CD14-positive monocyte (primary cell): Measurements from ENCODE around the gene ADAMTS10. TPM values are rescaled to one million over a fixed set of nuclear protein-coding genes. Genes with fewer than 3 reads are reported as not detected.

ENCODE experiments used
- DNase-seq, 3 donors: peaks; one replicate each; pipeline ENCODE4 v3.0.0-alpha.2; 2011 to 2022
- H2AFZ ChIP-seq: 2 replicates; pipeline ENCODE4 v1.6.0; 2012; ENCODE audit warnings: mild to moderate bottlenecking, low read depth, low read length, inconsistent platforms; ENCODE audit not compliant: insufficient read depth, poor library complexity, severe bottlenecking
- H3K27ac ChIP-seq, 2 donors: 1 replicate in 1 of 2; 2 replicates in 1 of 2; pipeline ENCODE4 v1.5.1; 2012 to 2013; ENCODE audit warnings: low read length in 2 of 2, control low read depth in 1 of 2, inconsistent platforms in 1 of 2, low read depth in 1 of 2, mild to moderate bottlenecking in 1 of 2
- H3K27me3 ChIP-seq, 2 donors: one replicate each; pipeline versions ENCODE4 v1.6.0 to v1.6.1; 2011 to 2013; ENCODE audit warnings: low read length in 2 of 2; ENCODE audit not compliant: control insufficient read depth in 2 of 2, insufficient read depth in 2 of 2
- H3K36me3 ChIP-seq, 2 donors: replicated peaks in 1 of 2; 1 replicate in 1 of 2; 2 replicates in 1 of 2; pipeline versions ENCODE4 v1.5.1 to v1.6.1; 2012 to 2013; ENCODE audit warnings: low read length in 2 of 2, control low read depth in 1 of 2, inconsistent platforms in 1 of 2, mild to moderate bottlenecking in 1 of 2; ENCODE audit not compliant: insufficient read depth in 2 of 2, control insufficient read depth in 1 of 2
- H3K4me1 ChIP-seq, 2 donors: 1 replicate in 1 of 2; 2 replicates in 1 of 2; pipeline versions ENCODE4 v1.5.1 to v1.6.1; 2012 to 2013; ENCODE audit warnings: low read length in 2 of 2, control low read depth in 1 of 2, inconsistent platforms in 1 of 2, mild to moderate bottlenecking in 1 of 2, moderate library complexity in 1 of 2; ENCODE audit not compliant: insufficient read depth in 2 of 2, control insufficient read depth in 1 of 2
- H3K4me2 ChIP-seq: replicated peaks from 2 replicates; pipeline ENCODE3; 2012; ENCODE audit warnings: low read length, moderate library complexity, mild to moderate bottlenecking; ENCODE audit not compliant: poor library complexity, severe bottlenecking; ENCODE audit errors: extremely low read depth
- H3K4me3 ChIP-seq, 3 experiments: fragments of 200-600 bp in 1 of 3; sonication (generic) in 1 of 3; replicated peaks in 1 of 3; 1 replicate in 2 of 3; 2 replicates in 1 of 3; pipeline ENCODE4 v1.5.1; 2011 to 2013; ENCODE audit warnings: low read length in 3 of 3, mild to moderate bottlenecking in 3 of 3, control low read depth in 2 of 3, low read depth in 2 of 3, inconsistent platforms in 1 of 3, moderate library complexity in 1 of 3
- H3K79me2 ChIP-seq: 2 replicates; pipeline ENCODE4 v1.6.0; 2012; ENCODE audit warnings: mild to moderate bottlenecking, control low read depth, inconsistent platforms, low read length, moderate library complexity; ENCODE audit not compliant: insufficient read depth
- H3K9ac ChIP-seq: 2 replicates; pipeline ENCODE4 v1.6.0; 2017; ENCODE audit warnings: low read length, mild to moderate bottlenecking; ENCODE audit not compliant: insufficient read depth, poor library complexity, severe bottlenecking
- H3K9me3 ChIP-seq, 2 donors: replicated peaks in 1 of 2; 1 replicate in 1 of 2; 2 replicates in 1 of 2; pipeline versions ENCODE4 v1.5.1 to v1.6.1; 2012 to 2013; ENCODE audit warnings: low read length in 2 of 2, control low read depth in 1 of 2; ENCODE audit not compliant: control insufficient read depth in 1 of 2, insufficient read depth in 1 of 2
- H4K20me1 ChIP-seq: 2 replicates; pipeline ENCODE4 v1.6.0; 2012; ENCODE audit warnings: mild to moderate bottlenecking, low read length, control low read depth, moderate library complexity; ENCODE audit not compliant: insufficient read depth
- H3K27ac Mint-ChIP-seq, 7 donors: one replicate each; pipeline ENCODE4 v1.8.0; 2020; ENCODE audit warnings: mild to moderate bottlenecking in 7 of 7, mixed read lengths in 7 of 7, moderate library complexity in 6 of 7, inconsistent platforms in 2 of 7
- H3K27me3 Mint-ChIP-seq, 3 donors: one replicate each; pipeline ENCODE4 v1.8.0; 2021 to 2022; ENCODE audit warnings: low read depth in 3 of 3, mild to moderate bottlenecking in 3 of 3, mixed read lengths in 3 of 3, moderate library complexity in 3 of 3, inconsistent platforms in 1 of 3
- H3K36me3 Mint-ChIP-seq, 2 donors: one replicate each; pipeline ENCODE4 v1.8.0; 2020; ENCODE audit warnings: mixed read lengths in 2 of 2, inconsistent platforms in 1 of 2, mild to moderate bottlenecking in 1 of 2
- H3K4me1 Mint-ChIP-seq: one replicate; pipeline ENCODE4 v1.8.0; 2020; ENCODE audit warnings: mild to moderate bottlenecking, mixed read lengths
- H3K4me3 Mint-ChIP-seq, 2 donors: one replicate each; pipeline ENCODE4 v1.8.0; 2020; ENCODE audit warnings: mild to moderate bottlenecking in 2 of 2, mixed read lengths in 2 of 2, moderate library complexity in 1 of 2
- H3K9me3 Mint-ChIP-seq, 7 donors: one replicate each; pipeline ENCODE4 v1.8.0; 2020 to 2022; ENCODE audit warnings: mixed read lengths in 7 of 7, mild to moderate bottlenecking in 6 of 7, moderate library complexity in 6 of 7, inconsistent platforms in 2 of 7
- CTCF ChIP-seq: fragments of 200-600 bp; IDR thresholded peaks from one replicate; pipeline ENCODE4 v1.8.0; 2022; ENCODE audit warnings: antibody characterized with exemption, mild to moderate bottlenecking
- WGBS: methylation state at CpG from one replicate; pipeline ENCODE4 v1.1.5; 2013; ENCODE audit warnings: missing lambda C conversion rate; ENCODE audit not compliant: insufficient coverage; 5-methylcytosine and 5-hydroxymethylcytosine counted together
- intact Hi-C, 2 donors: fragments of 100-400 bp; cut with micrococcal nuclease; formaldehyde crosslinking; loops; one replicate each; pipeline versions ENCODE4 v1.15.0 to v1.15.1; 2023
- polyA plus RNA-seq, 3 donors: library from polyadenylated mRNA; depleted of rRNA in 1 of 3; unstranded in 2 of 3; stranded (reverse) in 1 of 3; fragments of 300-500 nt in 2 of 3; fragments of >200 nt in 1 of 3; fragmentation: Illumina TruSeq in 2 of 3; gene quantifications; 1 replicate in 2 of 3; 2 replicates in 1 of 3; pipeline ENCODE4 v1.2.3, GENCODE V29; 2012 to 2021

ADAMTS10 gene
- polyA plus RNA-seq, 3 donors, result 2.3 TPM; not detected in 2

DNA sequence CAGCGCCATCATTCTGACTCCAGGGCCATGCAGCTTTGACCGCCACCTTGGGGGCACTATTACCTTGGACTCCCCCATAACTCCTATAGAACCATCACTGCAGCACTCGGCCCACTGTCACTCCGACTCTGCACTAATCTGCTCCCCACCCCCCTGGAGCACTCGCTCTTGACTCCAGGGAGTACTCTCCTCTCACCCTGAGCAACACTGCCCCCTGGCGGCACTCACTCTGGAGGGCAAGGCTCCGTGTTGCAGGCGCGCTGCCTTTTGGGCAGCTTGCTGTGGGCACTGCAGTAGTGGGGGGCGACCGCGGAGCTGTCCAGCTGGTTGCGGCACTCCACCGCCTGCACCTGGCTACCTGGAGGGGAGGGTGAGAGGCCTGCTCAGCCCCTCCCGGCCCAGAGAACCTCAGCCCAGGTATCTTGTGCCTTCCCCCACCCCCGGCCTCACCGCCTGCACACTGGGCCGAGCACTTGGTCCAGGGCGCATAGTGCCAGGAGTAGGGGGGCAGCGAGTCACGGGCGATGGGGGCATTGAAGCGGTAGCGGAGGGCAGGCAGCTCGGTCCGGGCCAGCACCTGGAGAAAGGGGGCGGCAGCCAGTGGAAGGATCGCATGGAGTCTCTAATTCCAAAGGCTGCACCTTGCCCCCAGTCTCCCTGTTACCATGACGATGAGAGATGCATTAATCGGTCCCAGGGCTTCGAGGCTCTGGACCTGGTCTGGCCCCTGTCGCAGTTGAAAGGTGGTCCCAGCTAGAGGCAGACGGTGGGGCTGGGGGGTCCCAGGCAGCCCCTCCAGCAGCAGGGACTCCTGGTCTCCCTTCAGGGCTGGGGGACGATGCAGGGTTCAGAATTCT lies 24.4 kb downstream of the ADAMTS10 start:
- Histone ChIP-seq H3K4me3 (no peak overlapping the region), H3K9me3 (no peaks in the 10 kb centered on the region), H3K4me1 (peaks cover 0 to under 1% of the 10 kb centered on the region in 2 donors), H3K79me2 (no peaks in the 10 kb centered on the region), H3K4me2 (no peak overlapping the region), H3K27ac (no peak overlapping the region), H2AFZ (no peak overlapping the region), H3K36me3 (no peaks in the 10 kb centered on the region), H4K20me1 (no peaks in the 10 kb centered on the region), H3K9ac (no peak overlapping the region), H3K27me3 (peaks cover 0 to 3% of the 10 kb centered on the region in 2 donors)
- peaks cover 0 to 1% (median 0%) of the 10 kb centered on the region in 7 donors for H3K9me3 Mint-ChIP-seq
- H3K36me3 Mint-ChIP-seq, result no peaks in the 10 kb centered on the region
- intact Hi-C loops, result loop anchor here in 1 of 2 donors (10.0 kb wide), 2 partner anchors 249 to 489 kb away; partner anchors contain the start of genes MBD3L1 and ZNF558
- DNase-seq, result peak in 1 of 3 donors; percentile 45
- H3K4me3 Mint-ChIP-seq, result no peak overlapping the region
- H3K27me3 Mint-ChIP-seq, result peaks cover 9 to 11% (median 11%) of the 10 kb centered on the region in 3 donors
- no peak overlapping the region for H3K27ac Mint-ChIP-seq
- TF ChIP-seq CTCF, result peak; percentile 68
- H3K4me1 Mint-ChIP-seq, result no peaks in the 10 kb centered on the region
- 92% methylated on average over 27 of the region's 34 CpGs for WGBS

GRCh38 chr19:8584965-8585893 lies 25.3 kb downstream of the ADAMTS10 start:
- H3K4me3 ChIP-seq, result no peak overlapping the region
- H3K9me3 Mint-ChIP-seq, result peaks cover 0 to 1% (median 0%) of the 10 kb centered on the region in 7 donors
- H3K27ac ChIP-seq, result no peak overlapping the region
- H3K4me1 Mint-ChIP-seq, result no peaks in the 10 kb centered on the region
- H3K27me3 Mint-ChIP-seq, result peaks cover 3 to 6% (median 4%) of the 10 kb centered on the region in 3 donors
- no peaks in the 10 kb centered on the region for H3K36me3 Mint-ChIP-seq
- no peak overlapping the region for H3K4me3 Mint-ChIP-seq
- no peak overlapping the region for H2AFZ ChIP-seq
- peaks cover 5% of the 10 kb centered on the region for H3K79me2 ChIP-seq
- H3K27ac Mint-ChIP-seq, result no peak overlapping the region
- intact Hi-C loops, result loop anchor here in 1 of 2 donors (10.0 kb wide), 2 partner anchors 250 to 490 kb away; partner anchors contain the start of genes MBD3L1 and ZNF558
- H3K27me3 ChIP-seq, result no peaks in the 10 kb centered on the region
- H4K20me1 ChIP-seq, result peaks cover 5% of the 10 kb centered on the region
- no peaks in the 10 kb centered on the region for H3K9me3 ChIP-seq
- no peaks in the 10 kb centered on the region for H3K36me3 ChIP-seq
- 96% methylated on average over 46 of the region's 71 CpGs for WGBS
- H3K4me1 ChIP-seq, result peaks cover 7 to 9% of the 10 kb centered on the region in 2 donors
- H3K4me2 ChIP-seq, result no peak overlapping the region
- no peak for DNase-seq
- TF ChIP-seq CTCF, result no peak
- no peak overlapping the region for H3K9ac ChIP-seq
